Measurements from ENCODE around the gene PRKCH.

Gene PRKCH

GRCh38 chr14:61298824-61299223 is 22.6 kb upstream of the PRKCH start (continued):
- no peak for TF ChIP-seq TSHZ2 (CRISPR knock-in tag; IDR thresholded peaks at IDR 0.05)
- no peak for TF ChIP-seq POU6F1 (CRISPR knock-in tag; IDR thresholded peaks at IDR 0.05; ENCODE audit: borderline replicate concordance, low read depth)
- no peak for TF ChIP-seq CSRNP3 (CRISPR knock-in tag; IDR thresholded peaks at IDR 0.05)

GRCh38 chr14:61300209-61300608 is 21.2 kb upstream of the PRKCH start:
- no peak for TF ChIP-seq CREB5 (CRISPR knock-in tag; IDR thresholded peaks at IDR 0.05; ENCODE audit: low read depth)
- no peak for ATAC-seq

- ATAC-seq, result no peak
- no peak for TF ChIP-seq TSHZ2 (CRISPR knock-in tag; IDR thresholded peaks at IDR 0.05)
- no peak for TF ChIP-seq ZNF70 (CRISPR knock-in tag; IDR thresholded peaks at IDR 0.05)
- TF ChIP-seq ARNTL (CRISPR knock-in tag; IDR thresholded peaks at IDR 0.05; ENCODE audit: borderline replicate concordance, low read depth), result no peak
- TF ChIP-seq ZNF565 (CRISPR knock-in tag; conservative IDR thresholded peaks at IDR 0.05; ENCODE audit: low read depth), result no peak
- no peak for TF ChIP-seq ZC3H10 (CRISPR knock-in tag; IDR thresholded peaks at IDR 0.05)
- no peak for TF ChIP-seq POU6F1 (CRISPR knock-in tag; IDR thresholded peaks at IDR 0.05; ENCODE audit: borderline replicate concordance, low read depth)
- no peak for TF ChIP-seq ZFP3 (CRISPR knock-in tag; IDR thresholded peaks at IDR 0.05)
- no peak for TF ChIP-seq SNAI2 (CRISPR knock-in tag; IDR thresholded peaks at IDR 0.05)
- no peak for TF ChIP-seq ESRRG (CRISPR knock-in tag; IDR thresholded peaks at IDR 0.05)
- no peak for TF ChIP-seq OSR1 (CRISPR knock-in tag; IDR thresholded peaks at IDR 0.05)
- TF ChIP-seq CSDC2 (CRISPR knock-in tag; IDR thresholded peaks at IDR 0.05), result no peak
- no peak for TF ChIP-seq ZFP30 (CRISPR knock-in tag; IDR thresholded peaks at IDR 0.05)
- no peak for TF ChIP-seq PPARA (CRISPR knock-in tag; IDR thresholded peaks at IDR 0.05; ENCODE audit: borderline replicate concordance)
- no peak for TF ChIP-seq CSRNP3 (CRISPR knock-in tag; IDR thresholded peaks at IDR 0.05)
- no peak for TF ChIP-seq CREB5 (CRISPR knock-in tag; IDR thresholded peaks at IDR 0.05; ENCODE audit: low read depth)
- no peak for TF ChIP-seq ZNF8 (CRISPR knock-in tag; IDR thresholded peaks at IDR 0.05)
- no peak for TF ChIP-seq BACH2 (CRISPR knock-in tag; IDR thresholded peaks at IDR 0.05; ENCODE audit: borderline replicate concordance)
- no peak for TF ChIP-seq GLIS3 (CRISPR knock-in tag; IDR thresholded peaks at IDR 0.05)
- no peak for TF ChIP-seq ISL1 (CRISPR knock-in tag; IDR thresholded peaks at IDR 0.05)
- TF ChIP-seq RARB (CRISPR knock-in tag; IDR thresholded peaks at IDR 0.05), result no peak
These were observed 20.6 kb upstream of the PRKCH start for GRCh38 chr14:61300754-61301153.

Measured in SK-N-SH treated with all-trans-retinoic acid at 6 μM for 48 hours (cell line).